Measurements from ENCODE around the gene MAD1L1. TPM values are rescaled to one million over a fixed set of nuclear protein-coding genes. Genes with fewer than 3 reads are reported as not detected.

MAD1L1 gene
- total and polyA plus RNA-seq, 2 of the 8 experiments (the other 6 are each of a cell fraction or from before 2014, with no cell fraction given), result 40.4 to 44.6 TPM

DNA sequence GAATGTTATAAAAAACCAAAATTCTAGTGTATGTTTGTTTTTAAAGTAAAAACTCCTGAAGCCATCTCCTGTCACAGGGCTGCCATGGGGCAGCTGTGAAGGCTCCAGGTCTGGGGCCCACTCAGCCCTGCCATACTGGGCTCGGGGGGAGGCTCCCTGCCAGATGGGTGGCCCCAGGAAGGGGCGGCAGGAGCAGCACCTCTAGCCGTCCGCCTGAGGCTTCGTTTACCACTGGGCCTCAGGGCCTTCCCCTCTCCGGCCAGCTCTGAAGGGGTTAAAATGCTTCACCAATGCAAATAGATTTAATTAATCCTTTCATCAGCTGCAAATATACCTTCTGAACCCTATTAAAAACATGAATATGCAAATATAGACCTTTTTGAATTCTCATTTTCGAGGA is 423.7 kb downstream of the MAD1L1 start (continued):
- TF ChIP-seq, protein P1, sequence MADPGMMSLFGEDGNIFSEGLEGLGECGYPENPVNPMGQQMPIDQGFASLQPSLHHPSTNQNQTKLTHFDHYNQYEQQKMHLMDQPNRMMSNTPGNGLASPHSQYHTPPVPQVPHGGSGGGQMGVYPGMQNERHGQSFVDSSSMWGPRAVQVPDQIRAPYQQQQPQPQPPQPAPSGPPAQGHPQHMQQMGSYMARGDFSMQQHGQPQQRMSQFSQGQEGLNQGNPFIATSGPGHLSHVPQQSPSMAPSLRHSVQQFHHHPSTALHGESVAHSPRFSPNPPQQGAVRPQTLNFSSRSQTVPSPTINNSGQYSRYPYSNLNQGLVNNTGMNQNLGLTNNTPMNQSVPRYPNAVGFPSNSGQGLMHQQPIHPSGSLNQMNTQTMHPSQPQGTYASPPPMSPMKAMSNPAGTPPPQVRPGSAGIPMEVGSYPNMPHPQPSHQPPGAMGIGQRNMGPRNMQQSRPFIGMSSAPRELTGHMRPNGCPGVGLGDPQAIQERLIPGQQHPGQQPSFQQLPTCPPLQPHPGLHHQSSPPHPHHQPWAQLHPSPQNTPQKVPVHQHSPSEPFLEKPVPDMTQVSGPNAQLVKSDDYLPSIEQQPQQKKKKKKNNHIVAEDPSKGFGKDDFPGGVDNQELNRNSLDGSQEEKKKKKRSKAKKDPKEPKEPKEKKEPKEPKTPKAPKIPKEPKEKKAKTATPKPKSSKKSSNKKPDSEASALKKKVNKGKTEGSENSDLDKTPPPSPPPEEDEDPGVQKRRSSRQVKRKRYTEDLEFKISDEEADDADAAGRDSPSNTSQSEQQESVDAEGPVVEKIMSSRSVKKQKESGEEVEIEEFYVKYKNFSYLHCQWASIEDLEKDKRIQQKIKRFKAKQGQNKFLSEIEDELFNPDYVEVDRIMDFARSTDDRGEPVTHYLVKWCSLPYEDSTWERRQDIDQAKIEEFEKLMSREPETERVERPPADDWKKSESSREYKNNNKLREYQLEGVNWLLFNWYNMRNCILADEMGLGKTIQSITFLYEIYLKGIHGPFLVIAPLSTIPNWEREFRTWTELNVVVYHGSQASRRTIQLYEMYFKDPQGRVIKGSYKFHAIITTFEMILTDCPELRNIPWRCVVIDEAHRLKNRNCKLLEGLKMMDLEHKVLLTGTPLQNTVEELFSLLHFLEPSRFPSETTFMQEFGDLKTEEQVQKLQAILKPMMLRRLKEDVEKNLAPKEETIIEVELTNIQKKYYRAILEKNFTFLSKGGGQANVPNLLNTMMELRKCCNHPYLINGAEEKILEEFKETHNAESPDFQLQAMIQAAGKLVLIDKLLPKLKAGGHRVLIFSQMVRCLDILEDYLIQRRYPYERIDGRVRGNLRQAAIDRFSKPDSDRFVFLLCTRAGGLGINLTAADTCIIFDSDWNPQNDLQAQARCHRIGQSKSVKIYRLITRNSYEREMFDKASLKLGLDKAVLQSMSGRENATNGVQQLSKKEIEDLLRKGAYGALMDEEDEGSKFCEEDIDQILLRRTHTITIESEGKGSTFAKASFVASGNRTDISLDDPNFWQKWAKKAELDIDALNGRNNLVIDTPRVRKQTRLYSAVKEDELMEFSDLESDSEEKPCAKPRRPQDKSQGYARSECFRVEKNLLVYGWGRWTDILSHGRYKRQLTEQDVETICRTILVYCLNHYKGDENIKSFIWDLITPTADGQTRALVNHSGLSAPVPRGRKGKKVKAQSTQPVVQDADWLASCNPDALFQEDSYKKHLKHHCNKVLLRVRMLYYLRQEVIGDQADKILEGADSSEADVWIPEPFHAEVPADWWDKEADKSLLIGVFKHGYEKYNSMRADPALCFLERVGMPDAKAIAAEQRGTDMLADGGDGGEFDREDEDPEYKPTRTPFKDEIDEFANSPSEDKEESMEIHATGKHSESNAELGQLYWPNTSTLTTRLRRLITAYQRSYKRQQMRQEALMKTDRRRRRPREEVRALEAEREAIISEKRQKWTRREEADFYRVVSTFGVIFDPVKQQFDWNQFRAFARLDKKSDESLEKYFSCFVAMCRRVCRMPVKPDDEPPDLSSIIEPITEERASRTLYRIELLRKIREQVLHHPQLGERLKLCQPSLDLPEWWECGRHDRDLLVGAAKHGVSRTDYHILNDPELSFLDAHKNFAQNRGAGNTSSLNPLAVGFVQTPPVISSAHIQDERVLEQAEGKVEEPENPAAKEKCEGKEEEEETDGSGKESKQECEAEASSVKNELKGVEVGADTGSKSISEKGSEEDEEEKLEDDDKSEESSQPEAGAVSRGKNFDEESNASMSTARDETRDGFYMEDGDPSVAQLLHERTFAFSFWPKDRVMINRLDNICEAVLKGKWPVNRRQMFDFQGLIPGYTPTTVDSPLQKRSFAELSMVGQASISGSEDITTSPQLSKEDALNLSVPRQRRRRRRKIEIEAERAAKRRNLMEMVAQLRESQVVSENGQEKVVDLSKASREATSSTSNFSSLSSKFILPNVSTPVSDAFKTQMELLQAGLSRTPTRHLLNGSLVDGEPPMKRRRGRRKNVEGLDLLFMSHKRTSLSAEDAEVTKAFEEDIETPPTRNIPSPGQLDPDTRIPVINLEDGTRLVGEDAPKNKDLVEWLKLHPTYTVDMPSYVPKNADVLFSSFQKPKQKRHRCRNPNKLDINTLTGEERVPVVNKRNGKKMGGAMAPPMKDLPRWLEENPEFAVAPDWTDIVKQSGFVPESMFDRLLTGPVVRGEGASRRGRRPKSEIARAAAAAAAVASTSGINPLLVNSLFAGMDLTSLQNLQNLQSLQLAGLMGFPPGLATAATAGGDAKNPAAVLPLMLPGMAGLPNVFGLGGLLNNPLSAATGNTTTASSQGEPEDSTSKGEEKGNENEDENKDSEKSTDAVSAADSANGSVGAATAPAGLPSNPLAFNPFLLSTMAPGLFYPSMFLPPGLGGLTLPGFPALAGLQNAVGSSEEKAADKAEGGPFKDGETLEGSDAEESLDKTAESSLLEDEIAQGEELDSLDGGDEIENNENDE (IDR thresholded peaks at IDR 0.05; ENCODE audit: insufficient replicate concordance, low read length), result no peak
- TF ChIP-seq EGR1 (IDR thresholded peaks at IDR 0.05; ENCODE audit: borderline replicate concordance, low read depth, low read length), result no peak
- TF ChIP-seq RBBP5 (IDR thresholded peaks at IDR 0.05; ENCODE audit: borderline replicate concordance, low read depth, low read length), result no peak
- no peak for TF ChIP-seq BACH1 (IDR thresholded peaks at IDR 0.05; ENCODE audit: low read length)
- TF ChIP-seq SUZ12 (IDR thresholded peaks at IDR 0.05; ENCODE audit: low read length), result no peak
- TF ChIP-seq NRF1 (IDR thresholded peaks at IDR 0.05; ENCODE audit: low read depth, low read length), result no peak
- TF ChIP-seq, protein P2, sequence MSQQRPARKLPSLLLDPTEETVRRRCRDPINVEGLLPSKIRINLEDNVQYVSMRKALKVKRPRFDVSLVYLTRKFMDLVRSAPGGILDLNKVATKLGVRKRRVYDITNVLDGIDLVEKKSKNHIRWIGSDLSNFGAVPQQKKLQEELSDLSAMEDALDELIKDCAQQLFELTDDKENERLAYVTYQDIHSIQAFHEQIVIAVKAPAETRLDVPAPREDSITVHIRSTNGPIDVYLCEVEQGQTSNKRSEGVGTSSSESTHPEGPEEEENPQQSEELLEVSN (IDR thresholded peaks at IDR 0.05), result no peak
- TF ChIP-seq JUN (IDR thresholded peaks at IDR 0.05; ENCODE audit: low read depth, low read length), result no peak
- no peak for TF ChIP-seq HDAC2 (IDR thresholded peaks at IDR 0.05; ENCODE audit: borderline replicate concordance in 1 of 2, low read depth in 2 of 2, low read length in 2 of 2)
- no peak for TF ChIP-seq BCL11A (IDR thresholded peaks at IDR 0.05; ENCODE audit: low read depth in 2 of 2, low read length in 2 of 2)
- TF ChIP-seq RFX5 (IDR thresholded peaks at IDR 0.05; ENCODE audit: borderline replicate concordance, low read depth, low read length), result no peak
